SK-N-SH (cell line): ENCODE results near the gene PTH2. TPM values are rescaled to one million over a fixed set of nuclear protein-coding genes. Genes with fewer than 3 reads are reported as not detected.

ENCODE experiments used
- CTCF ChIA-PET: fragments of 300-600, 350-600 bp; formaldehyde crosslinking; extraction: SDS; loops from one replicate; lab custom pipeline; 2021; lab: Yijun Ruan, JAX
- POLR2A ChIA-PET: fragments of 350-600 bp; sonication (Branson Sonifier 250); formaldehyde crosslinking; extraction: SDS; loops from one replicate; lab custom pipeline; 2020; ENCODE audit warnings: antibody characterized with exemption, inconsistent platforms; lab: Yijun Ruan, JAX
- DNase-seq: peaks from one replicate; pipeline ENCODE4 v3.0.0; 2012
- H2AFZ ChIP-seq: fragments of 200-600 bp; sonication (generic); 2 replicates; pipeline ENCODE4 v1.8.1; 2016; ENCODE audit warnings: antibody characterized with exemption, mild to moderate bottlenecking, low read depth
- H3F3A ChIP-seq: fragments of 200-600 bp; sonication (generic); replicated peaks from 2 replicates; pipeline ENCODE3; 2016; ENCODE audit warnings: antibody characterized with exemption, mild to moderate bottlenecking; ENCODE audit not compliant: insufficient read depth
- H3K27ac ChIP-seq, 2 experiments: fragments of 200-500 bp in 1 of 2; fragments of 200-600 bp in 1 of 2; sonication (Bioruptor generic) in 1 of 2; sonication (generic), shearing (Covaris generic) in 1 of 2; 2 replicates each; pipeline versions ENCODE4 v1.5.1 to v1.6.1; 2014 to 2016; ENCODE audit warnings: low read depth in 2 of 2, inconsistent platforms in 1 of 2, low read length in 1 of 2, mild to moderate bottlenecking in 1 of 2, mixed read lengths in 1 of 2
- H3K27me3 ChIP-seq: fragments of 200-600 bp; sonication (generic), shearing (Covaris generic); 2 replicates; pipeline ENCODE4 v1.6.1; 2016; ENCODE audit warnings: mixed run types; ENCODE audit not compliant: insufficient read depth
- H3K36me3 ChIP-seq, 2 experiments: fragments of 200-500 bp in 1 of 2; fragments of 200-600 bp in 1 of 2; sonication (Bioruptor generic) in 1 of 2; sonication (generic) in 1 of 2; replicated peaks in 1 of 2; 2 replicates each; pipeline versions ENCODE3 to v1.5.1; 2014 to 2016; ENCODE audit warnings: low read length in 1 of 2, mild to moderate bottlenecking in 1 of 2; ENCODE audit not compliant: insufficient read depth in 2 of 2, control insufficient read depth in 1 of 2
- H3K4me1 ChIP-seq, 2 experiments: fragments of 200-500 bp in 1 of 2; fragments of 200-600 bp in 1 of 2; sonication (Bioruptor generic) in 1 of 2; sonication (generic), shearing (Covaris generic) in 1 of 2; 2 replicates each; pipeline versions ENCODE4 v1.5.1 to v1.6.1; 2014 to 2016; ENCODE audit warnings: low read depth in 1 of 2, low read length in 1 of 2, mixed run types in 1 of 2; ENCODE audit not compliant: insufficient read depth in 2 of 2, control insufficient read depth in 1 of 2
- H3K4me2 ChIP-seq: fragments of 200-600 bp; sonication (generic), shearing (Covaris generic); 2 replicates; pipeline ENCODE4 v1.6.1; 2017; ENCODE audit warnings: mixed run types
- H3K4me3 ChIP-seq, 2 experiments: fragments of 200-500 bp in 1 of 2; fragments of 200-600 bp in 1 of 2; sonication (Bioruptor generic) in 1 of 2; sonication (generic), shearing (Covaris generic) in 1 of 2; 2 replicates each; pipeline versions ENCODE4 v1.5.1 to v1.8.1; 2014 to 2016; ENCODE audit warnings: low read depth in 2 of 2, inconsistent platforms in 1 of 2, low read length in 1 of 2, mild to moderate bottlenecking in 1 of 2, mixed read lengths in 1 of 2, moderate library complexity in 1 of 2
- H3K79me2 ChIP-seq: fragments of 200-600 bp; sonication (generic); 2 replicates; pipeline ENCODE4 v1.8.1; 2017; ENCODE audit warnings: mild to moderate bottlenecking; ENCODE audit not compliant: insufficient read depth
- H3K9ac ChIP-seq: fragments of 200-600 bp; sonication (generic); 2 replicates; pipeline ENCODE4 v1.6.1; 2017; ENCODE audit warnings: mixed run types
- H3K9me2 ChIP-seq: fragments of 200-600 bp; sonication (generic); 2 replicates; pipeline ENCODE4 v1.6.1; 2017; ENCODE audit warnings: mixed run types
- H3K9me3 ChIP-seq: fragments of 200-600 bp; sonication (generic); 2 replicates; pipeline ENCODE4 v1.6.1; 2017; ENCODE audit warnings: mixed run types, mild to moderate bottlenecking, moderate library complexity
- H4K20me1 ChIP-seq: fragments of 200-600 bp; sonication (generic); 2 replicates; pipeline ENCODE4 v1.6.1; 2017; ENCODE audit warnings: mild to moderate bottlenecking, mixed run types; ENCODE audit not compliant: insufficient read depth
- FOXJ3 ChIP-seq: sonication (generic); formaldehyde crosslinking; IDR thresholded peaks from 2 replicates; pipeline ENCODE4 v1.5.1; 2020; ENCODE audit warnings: mild to moderate bottlenecking, missing genetic modification reagents
- FOXM1 ChIP-seq: IDR thresholded peaks from 2 replicates; pipeline ENCODE4 v1.4.0; 2012; ENCODE audit warnings: low read depth, mild to moderate bottlenecking
- IRF3 ChIP-seq: fragments of 150-350 bp; IDR thresholded peaks from 2 replicates; pipeline ENCODE4 v1.6.1; 2016; ENCODE audit warnings: mild to moderate bottlenecking, low read depth, low read length
- JUND ChIP-seq: IDR thresholded peaks from 2 replicates; pipeline ENCODE4 v1.4.0; 2012
- MEF2A ChIP-seq: IDR thresholded peaks from 2 replicates; pipeline ENCODE4 v1.4.0; 2012; ENCODE audit warnings: low read depth, borderline replicate concordance
- RAD21 ChIP-seq: IDR thresholded peaks from 2 replicates; pipeline ENCODE4 v1.6.1; 2012; ENCODE audit warnings: mild to moderate bottlenecking, low read length
- REST ChIP-seq: IDR thresholded peaks from 2 replicates; pipeline ENCODE4 v1.6.1; 2012; ENCODE audit warnings: mild to moderate bottlenecking, low read depth, low read length, moderate library complexity
- SMC3 ChIP-seq: IDR thresholded peaks from 2 replicates; pipeline ENCODE4 v1.6.1; 2012; ENCODE audit warnings: low read depth, low read length, improper control_type of control experiment
- TAF1 ChIP-seq: IDR thresholded peaks from 2 replicates; pipeline ENCODE4 v1.6.1; 2012; ENCODE audit warnings: low read depth, mild to moderate bottlenecking, low read length, moderate library complexity, borderline replicate concordance
- YY1 ChIP-seq: IDR thresholded peaks from 2 replicates; pipeline ENCODE4 v1.4.0; 2012; ENCODE audit warnings: low read depth, mild to moderate bottlenecking
- whole genome bisulfite sequencing: methylation state at CpG from one replicate; pipeline ENCODE4 v1.1.6; 2017; ENCODE audit warnings: low lambda C conversion rate; 5-methylcytosine and 5-hydroxymethylcytosine counted together
- polyA plus RNA-seq, 3 experiments: library from polyadenylated mRNA; depleted of rRNA; stranded (reverse); fragments of >200 nt; gene quantifications; 2 replicates each; pipeline ENCODE4 v1.2.3, GENCODE V29; 2012
- TF ChIP-seq, protein P1 (sequence below): fragments of 200-600 bp; sonication (generic); IDR thresholded peaks from 2 replicates; pipeline ENCODE4 v1.6.1; 2017; ENCODE audit warnings: antibody characterized with exemption, mild to moderate bottlenecking, moderate library complexity
- TF ChIP-seq, protein P2 (sequence below): IDR thresholded peaks from 2 replicates; pipeline ENCODE4 v1.4.0; 2012; ENCODE audit warnings: low read depth

The PTH2 gene
- polyA plus RNA-seq, 1 of the 3 experiments (the other 2 are of a cell fraction): not detected

DNA sequence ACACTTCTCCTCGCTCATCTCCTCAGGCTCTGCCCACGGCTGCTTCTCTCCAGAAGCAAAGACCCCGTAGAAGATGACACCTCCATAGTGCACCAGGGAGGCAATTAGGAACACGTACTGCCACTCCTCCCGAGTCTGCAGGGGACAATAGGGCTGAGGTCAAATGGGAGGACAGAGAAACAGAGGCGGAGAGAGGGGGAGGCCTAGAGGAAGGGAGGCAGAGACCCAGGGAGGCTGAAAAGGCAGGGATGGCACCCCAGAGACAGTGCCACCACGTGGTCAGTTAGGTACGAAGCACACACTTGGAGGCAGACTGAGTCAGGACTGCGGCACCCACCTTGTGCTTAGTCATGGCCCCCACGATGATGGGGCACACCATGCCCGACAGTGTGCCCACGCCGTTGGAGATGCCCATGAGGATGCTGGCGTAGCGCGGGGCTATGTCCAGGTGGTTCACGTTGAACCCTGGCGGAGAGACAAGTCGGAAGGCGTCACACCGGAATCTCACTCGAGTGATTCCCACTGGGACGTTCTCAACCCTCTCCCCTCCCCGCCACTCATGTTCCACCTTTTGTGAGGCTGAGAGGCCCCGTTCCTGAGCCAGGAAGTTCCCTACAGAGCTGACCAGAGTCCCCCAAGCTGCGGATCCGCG is 7.6 kb upstream of the PTH2 start:
- no peak for TF ChIP-seq JUND
- no peak for TF ChIP-seq IRF3
- TF ChIP-seq YY1: no peak
- no peak for TF ChIP-seq FOXJ3 (CRISPR knock-in tag)
- peak; percentile 44 for TF ChIP-seq SMC3
- TF ChIP-seq FOXM1: no peak
- TF ChIP-seq RAD21: peak; percentile 30; the same call in 1 of the 2 replicates
- TF ChIP-seq TAF1: no peak
- TF ChIP-seq, protein P1, sequence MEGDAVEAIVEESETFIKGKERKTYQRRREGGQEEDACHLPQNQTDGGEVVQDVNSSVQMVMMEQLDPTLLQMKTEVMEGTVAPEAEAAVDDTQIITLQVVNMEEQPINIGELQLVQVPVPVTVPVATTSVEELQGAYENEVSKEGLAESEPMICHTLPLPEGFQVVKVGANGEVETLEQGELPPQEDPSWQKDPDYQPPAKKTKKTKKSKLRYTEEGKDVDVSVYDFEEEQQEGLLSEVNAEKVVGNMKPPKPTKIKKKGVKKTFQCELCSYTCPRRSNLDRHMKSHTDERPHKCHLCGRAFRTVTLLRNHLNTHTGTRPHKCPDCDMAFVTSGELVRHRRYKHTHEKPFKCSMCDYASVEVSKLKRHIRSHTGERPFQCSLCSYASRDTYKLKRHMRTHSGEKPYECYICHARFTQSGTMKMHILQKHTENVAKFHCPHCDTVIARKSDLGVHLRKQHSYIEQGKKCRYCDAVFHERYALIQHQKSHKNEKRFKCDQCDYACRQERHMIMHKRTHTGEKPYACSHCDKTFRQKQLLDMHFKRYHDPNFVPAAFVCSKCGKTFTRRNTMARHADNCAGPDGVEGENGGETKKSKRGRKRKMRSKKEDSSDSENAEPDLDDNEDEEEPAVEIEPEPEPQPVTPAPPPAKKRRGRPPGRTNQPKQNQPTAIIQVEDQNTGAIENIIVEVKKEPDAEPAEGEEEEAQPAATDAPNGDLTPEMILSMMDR: peak; percentile 54
- TF ChIP-seq REST: no peak
- TF ChIP-seq, protein P2, sequence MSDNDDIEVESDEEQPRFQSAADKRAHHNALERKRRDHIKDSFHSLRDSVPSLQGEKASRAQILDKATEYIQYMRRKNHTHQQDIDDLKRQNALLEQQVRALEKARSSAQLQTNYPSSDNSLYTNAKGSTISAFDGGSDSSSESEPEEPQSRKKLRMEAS: 0 out of 2 replicates have a peak, but pooled peaks have one; percentile 20
- TF ChIP-seq MEF2A: no peak
- TF ChIP-seq, all 33 proteins: peak for 4
- POLR2A ChIA-PET: no interaction called here
- H3K27ac ChIP-seq: no peak overlapping the region
- H3F3A ChIP-seq: peaks cover 9% of the 10 kb centered on the region
- no peaks in the 10 kb centered on the region for H3K79me2 ChIP-seq
- H3K36me3 ChIP-seq: no peaks in the 10 kb centered on the region
- H2AFZ ChIP-seq: no peak overlapping the region
- WGBS: 52% methylated on average over 22 of the region's 28 CpGs
- CTCF ChIA-PET: interaction anchor here (0.7 to 6.2 kb wide), 6 partner anchors 9 to 333 kb away, joined by 3 to 51 read pairs (median 9); no protein-coding TSS in a partner anchor
- H3K27me3 ChIP-seq: peaks cover 96% of the 10 kb centered on the region
- no peaks in the 10 kb centered on the region for H3K9me3 ChIP-seq
- no peak overlapping the region for H3K4me3 ChIP-seq
- no peaks in the 10 kb centered on the region for H4K20me1 ChIP-seq
- H3K4me2 ChIP-seq: no peak overlapping the region
- no peaks in the 10 kb centered on the region for H3K9me2 ChIP-seq
- DNase-seq: peak; percentile 68
- H3K4me1 ChIP-seq: peaks cover 0 to 4% of the 10 kb centered on the region in 2 experiments; a peak in 1 of 4 replicates
- no peak overlapping the region for H3K9ac ChIP-seq
